Esophagus squamous epithelium (tissue), 5 donors: ENCODE data around the gene PHACTR1. TPM values are rescaled to one million over a fixed set of nuclear protein-coding genes. Genes with fewer than 3 reads are reported as not detected.

Experiments
- DNase-seq: peaks from one replicate; lab custom pipeline; 2025; lab: John Stamatoyannopoulos, UW
- H3K27ac ChIP-seq, 4 donors: fragments of 200-600 bp; sonication (generic); one replicate each; pipeline ENCODE4 v1.5.1; 2016 to 2019; ENCODE audit warnings: mild to moderate bottlenecking in 1 of 4
- H3K27me3 ChIP-seq, 4 donors: fragments of 200-600 bp; sonication (generic); 1 replicate in 3 of 4; 2 replicates in 1 of 4; pipeline versions ENCODE4 v1.5.1 to v1.6.0; 2017 to 2021; ENCODE audit warnings: antibody characterized with exemption in 1 of 4
- H3K36me3 ChIP-seq, 3 donors: fragments of 200-600 bp; sonication (generic); one replicate each; pipeline ENCODE4 v1.5.1; 2016 to 2019
- H3K4me1 ChIP-seq, 3 donors: fragments of 200-600 bp; sonication (generic); one replicate each; pipeline ENCODE4 v1.5.1; 2017 to 2019
- H3K4me3 ChIP-seq, 4 donors: fragments of 200-600 bp; sonication (generic); 1 replicate in 3 of 4; 2 replicates in 1 of 4; pipeline ENCODE4 v1.5.1; 2016 to 2019; ENCODE audit warnings: mild to moderate bottlenecking in 2 of 4, moderate library complexity in 1 of 4
- H3K9me3 ChIP-seq, 3 donors: fragments of 200-600 bp; sonication (generic); one replicate each; pipeline ENCODE4 v1.5.1; 2016 to 2019
- POLR2A ChIP-seq, 4 donors: fragments of 450-650 bp; IDR thresholded peaks; one replicate each; pipeline ENCODE4 v1.6.1; 2017; ENCODE audit warnings: antibody characterized with exemption in 4 of 4, mild to moderate bottlenecking in 4 of 4, moderate library complexity in 3 of 4
- WGBS, 2 donors: methylation state at CpG; one replicate each; pipeline ENCODE4 v1.1.5; 2018; 5-methylcytosine and 5-hydroxymethylcytosine counted together
- intact Hi-C: fragments of 100-400 bp; cut with DNase I; formaldehyde crosslinking; loops from one replicate; pipeline ENCODE4 v1.15.0; 2022
- total RNA-seq, 4 donors: library from RNA; depleted of rRNA; stranded (reverse); fragments of >200 nt; gene quantifications; one replicate each; pipeline ENCODE4 v1.1.0, GENCODE V29; 2016
- TF ChIP-seq, protein P1 (sequence below), 6 experiments: fragments of 450-650 bp in 4 of 6; fragments of 200-600 bp in 2 of 6; sonication (generic) in 2 of 6; IDR thresholded peaks; one replicate each; pipeline ENCODE4 v1.5.1; 2016 to 2019; ENCODE audit warnings: antibody characterized with exemption in 6 of 6, mild to moderate bottlenecking in 4 of 6, moderate library complexity in 4 of 6
- donor health status: DM: yes; HTN: yes; CAD: no.

The PHACTR1 gene
- total RNA-seq, 4 donors from 2014 or later: 1.5 to 7.2 (median 4.5) TPM

- intact Hi-C loops: no loop called here
- TF ChIP-seq POLR2A (IDR thresholded peaks at IDR 0.05): no peak
- TF ChIP-seq, protein P1, sequence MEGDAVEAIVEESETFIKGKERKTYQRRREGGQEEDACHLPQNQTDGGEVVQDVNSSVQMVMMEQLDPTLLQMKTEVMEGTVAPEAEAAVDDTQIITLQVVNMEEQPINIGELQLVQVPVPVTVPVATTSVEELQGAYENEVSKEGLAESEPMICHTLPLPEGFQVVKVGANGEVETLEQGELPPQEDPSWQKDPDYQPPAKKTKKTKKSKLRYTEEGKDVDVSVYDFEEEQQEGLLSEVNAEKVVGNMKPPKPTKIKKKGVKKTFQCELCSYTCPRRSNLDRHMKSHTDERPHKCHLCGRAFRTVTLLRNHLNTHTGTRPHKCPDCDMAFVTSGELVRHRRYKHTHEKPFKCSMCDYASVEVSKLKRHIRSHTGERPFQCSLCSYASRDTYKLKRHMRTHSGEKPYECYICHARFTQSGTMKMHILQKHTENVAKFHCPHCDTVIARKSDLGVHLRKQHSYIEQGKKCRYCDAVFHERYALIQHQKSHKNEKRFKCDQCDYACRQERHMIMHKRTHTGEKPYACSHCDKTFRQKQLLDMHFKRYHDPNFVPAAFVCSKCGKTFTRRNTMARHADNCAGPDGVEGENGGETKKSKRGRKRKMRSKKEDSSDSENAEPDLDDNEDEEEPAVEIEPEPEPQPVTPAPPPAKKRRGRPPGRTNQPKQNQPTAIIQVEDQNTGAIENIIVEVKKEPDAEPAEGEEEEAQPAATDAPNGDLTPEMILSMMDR (IDR thresholded peaks at IDR 0.05): no peak
- Histone ChIP-seq H3K4me1 (no peaks in the 10 kb centered on the region), H3K27me3 (no peaks in the 10 kb centered on the region), H3K36me3 (no peaks in the 10 kb centered on the region), H3K9me3 (no peaks in the 10 kb centered on the region), H3K27ac (no peak overlapping the region), H3K4me3 (no peak overlapping the region)
- DNase-seq: no peak
- 74 to 85% methylated on average over 5 to 8 of the region's 8 CpGs for WGBS, 2 donors
These were observed 558.9 kb downstream of the PHACTR1 start for GRCh38 chr6:13275435-13275989.

DNA sequence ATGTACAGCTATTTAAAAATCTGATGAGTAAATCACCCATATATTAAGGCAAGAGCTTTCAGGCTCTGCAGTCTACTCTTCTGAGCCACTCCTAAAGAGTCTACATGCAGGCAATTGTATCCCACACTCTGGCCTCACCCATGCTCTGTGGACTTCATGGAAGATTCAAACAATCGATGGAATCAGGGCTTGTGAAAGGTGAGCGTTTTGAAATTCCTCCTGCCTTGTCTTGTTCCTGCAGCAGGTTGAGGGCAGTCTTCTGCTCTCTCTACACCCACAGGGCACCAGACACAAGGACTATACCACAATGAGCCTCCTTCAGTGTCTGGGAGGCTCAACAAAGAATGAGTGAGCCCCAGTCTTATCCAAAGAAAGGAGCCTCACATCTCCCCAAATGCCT, 560.7 kb downstream of the PHACTR1 start:
- no peak overlapping the region for H3K27ac ChIP-seq
- DNase-seq: no peak
- intact Hi-C loops: no loop called here

GRCh38 chr6:13278164-13278563, 561.6 kb downstream of the PHACTR1 start:
- Histone ChIP-seq H3K27me3 (no peaks in the 10 kb centered on the region), H3K27ac (no peak overlapping the region), H3K4me3 (no peak overlapping the region), H3K9me3 (no peaks in the 10 kb centered on the region), H3K4me1 (no peaks in the 10 kb centered on the region), H3K36me3 (no peaks in the 10 kb centered on the region)
- DNase-seq: no peak
- TF ChIP-seq, protein P1 (IDR thresholded peaks at IDR 0.05): no peak
- no peak for TF ChIP-seq POLR2A (IDR thresholded peaks at IDR 0.05)
- WGBS, 2 donors: 64 to 68% methylated on average over 3 of the region's 3 CpGs
- intact Hi-C loops: no loop called here

More for the DNA sequence above, 560.7 kb downstream of the PHACTR1 start:
- TF ChIP-seq, protein P1 (IDR thresholded peaks at IDR 0.05): no peak
- TF ChIP-seq POLR2A (IDR thresholded peaks at IDR 0.05): no peak
- Histone ChIP-seq H3K9me3 (no peaks in the 10 kb centered on the region), H3K27me3 (no peaks in the 10 kb centered on the region), H3K4me3 (no peak overlapping the region), H3K36me3 (no peaks in the 10 kb centered on the region), H3K4me1 (no peaks in the 10 kb centered on the region)
- WGBS, 2 donors: 36 to 96% methylated on average over 2 of the region's 2 CpGs

- WGBS, 2 donors: 51 to 66% methylated on average over 4 of the region's 4 CpGs
- H3K4me1 ChIP-seq: no peaks in the 10 kb centered on the region
- DNase-seq: no peak
- TF ChIP-seq, protein P1 (IDR thresholded peaks at IDR 0.05): no peak
- TF ChIP-seq POLR2A (IDR thresholded peaks at IDR 0.05): no peak
- H3K27ac ChIP-seq: no peak overlapping the region
- no peaks in the 10 kb centered on the region for H3K9me3 ChIP-seq
- H3K4me3 ChIP-seq: no peak overlapping the region
- H3K36me3 ChIP-seq: peaks cover 0 to 6% (median 0%) of the 10 kb centered on the region in 3 donors
- no peaks in the 10 kb centered on the region for H3K27me3 ChIP-seq
- intact Hi-C loops: no loop called here
These were observed 562.4 kb downstream of the PHACTR1 start for GRCh38 chr6:13278991-13279390.

GRCh38 chr6:13280254-13280653, 563.7 kb downstream of the PHACTR1 start:
- no peak for DNase-seq
- TF ChIP-seq, protein P1 (IDR thresholded peaks at IDR 0.05): no peak
- no peak for TF ChIP-seq POLR2A (IDR thresholded peaks at IDR 0.05)
- Histone ChIP-seq H3K27me3 (no peaks in the 10 kb centered on the region), H3K9me3 (no peaks in the 10 kb centered on the region), H3K36me3 (peaks cover 0 to 8% (median 0%) of the 10 kb centered on the region in 3 donors), H3K4me1 (no peaks in the 10 kb centered on the region), H3K4me3 (no peak overlapping the region), H3K27ac (no peak overlapping the region)
- intact Hi-C loops: no loop called here
- 69 to 73% methylated on average over 3 to 4 of the region's 4 CpGs for WGBS, 2 donors
